Mesenteric fat pad (tissue), 1 donor: Measurements from ENCODE around the gene RAPH1. TPM values are rescaled to one million over a fixed set of nuclear protein-coding genes. Genes with fewer than 3 reads are reported as not detected.
"Not testable (repeated sequence)": the region's sequence is repeated elsewhere in the genome, so short reads cannot be mapped to it uniquely, and the experiment has no call there.

Experiments used
- DNase-seq: peaks from one replicate; pipeline ENCODE4 v3.0.0-alpha.2; 2020; ENCODE audit warnings: low spot score
- total RNA-seq: library from RNA; stranded (reverse); fragmentation: NEBNext Ultra II Directional; extraction: Animal tissue kit (Norgen Biotek cat#: 25700); gene quantifications from one replicate; pipeline ENCODE4 v1.2.1, GENCODE V29; 2021
- donor health status: DM: yes; HTN: yes; CAD: no.

Gene RAPH1
- total RNA-seq, 1 donor from 2014 or later: 79.6 TPM

- no peak for DNase-seq
These were observed 98.6 kb downstream of the RAPH1 start for GRCh38 chr2:203436496-203436895.

- no peak for DNase-seq
These were observed 102.3 kb downstream of the RAPH1 start for GRCh38 chr2:203432811-203433210.

GRCh38 chr2:203431391-203432185 is 103.5 kb downstream of the RAPH1 start:
- DNase-seq: no peak

GRCh38 chr2:203429643-203430042 is 105.5 kb downstream of the RAPH1 start:
- not testable (repeated sequence) for DNase-seq

- no peak for DNase-seq
These were observed 108.0 kb downstream of the RAPH1 start for GRCh38 chr2:203427061-203427460.

GRCh38 chr2:203418271-203418670 is 116.8 kb downstream of the RAPH1 start:
- no peak for DNase-seq

GRCh38 chr2:203413796-203414195 is 121.3 kb downstream of the RAPH1 start:
- DNase-seq: no peak

GRCh38 chr2:203412546-203413331 is 122.4 kb downstream of the RAPH1 start:
- DNase-seq: no peak

- no peak for DNase-seq
These were observed 127.6 kb downstream of the RAPH1 start for GRCh38 chr2:203407496-203407895.

GRCh38 chr2:203404996-203405395 is 130.1 kb downstream of the RAPH1 start:
- DNase-seq: no peak

- no peak for DNase-seq
These were observed 134.1 kb downstream of the RAPH1 start for GRCh38 chr2:203400805-203401585.

GRCh38 chr2:203399031-203399430 is 136.1 kb downstream of the RAPH1 start:
- no peak for DNase-seq

GRCh38 chr2:203396667-203397066 is 138.4 kb downstream of the RAPH1 start:
- DNase-seq: no peak

- DNase-seq: no peak
These were observed 139.2 kb downstream of the RAPH1 start for GRCh38 chr2:203395858-203396257.

- DNase-seq: no peak
These were observed 140.4 kb downstream of the RAPH1 start for GRCh38 chr2:203394519-203395227.

GRCh38 chr2:203388153-203388552 is 146.9 kb downstream of the RAPH1 start:
- DNase-seq: not testable (repeated sequence)

GRCh38 chr2:203383038-203383437 is 152.1 kb downstream of the RAPH1 start:
- DNase-seq: no peak

GRCh38 chr2:203379156-203379555 is 155.9 kb downstream of the RAPH1 start:
- DNase-seq: no peak

GRCh38 chr2:203376173-203376572 is 158.9 kb downstream of the RAPH1 start:
- DNase-seq: no peak

GRCh38 chr2:203372706-203373105 is 162.4 kb downstream of the RAPH1 start:
- DNase-seq: not testable (repeated sequence)
